ENCODE data around the gene IL1RAPL2. TPM values are rescaled to one million over a fixed set of nuclear protein-coding genes. Genes with fewer than 3 reads are reported as not detected.

IL1RAPL2 gene
- polyA plus RNA-seq, 2 of the 4 experiments (the other 2 are of a cell fraction) = not detected

DNA sequence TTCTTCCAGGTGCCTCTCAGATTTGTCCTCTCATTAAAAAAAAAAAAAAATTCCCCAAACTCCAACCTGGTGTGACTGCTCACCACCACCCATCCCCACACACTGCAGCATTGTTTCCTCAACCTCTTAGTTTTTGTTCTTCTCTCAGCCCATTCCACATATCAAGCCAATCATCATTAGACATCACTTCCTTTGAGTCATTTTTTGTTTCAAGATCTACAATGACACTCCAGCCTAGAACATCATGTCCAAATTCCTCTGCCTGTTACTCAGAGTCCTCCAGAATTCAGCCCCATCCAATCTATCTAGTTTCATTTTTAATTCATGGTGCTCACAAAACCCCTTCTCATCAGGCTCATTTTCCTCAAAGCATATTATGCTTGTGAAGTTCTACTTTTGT is 917.0 kb downstream of the IL1RAPL2 start:
- H3K9me3 ChIP-seq = no peaks in the 10 kb centered on the region
- ChIA-PET CTCF (no interaction called here), POLR2A (no interaction called here)
- TF ChIP-seq, protein P1, sequence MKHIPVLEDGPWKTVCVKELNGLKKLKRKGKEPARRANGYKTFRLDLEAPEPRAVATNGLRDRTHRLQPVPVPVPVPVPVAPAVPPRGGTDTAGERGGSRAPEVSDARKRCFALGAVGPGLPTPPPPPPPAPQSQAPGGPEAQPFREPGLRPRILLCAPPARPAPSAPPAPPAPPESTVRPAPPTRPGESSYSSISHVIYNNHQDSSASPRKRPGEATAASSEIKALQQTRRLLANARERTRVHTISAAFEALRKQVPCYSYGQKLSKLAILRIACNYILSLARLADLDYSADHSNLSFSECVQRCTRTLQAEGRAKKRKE (CRISPR knock-in tag; IDR thresholded peaks at IDR 0.05; ENCODE audit: low read depth) = no peak
- TF ChIP-seq RCOR1 (IDR thresholded peaks at IDR 0.05; ENCODE audit: low read depth, low read length) (no peak), SREBF2 (IDR thresholded peaks at IDR 0.05) (no peak), CHD2 (IDR thresholded peaks at IDR 0.05; ENCODE audit: low read length, partially characterized antibody) (no peak), ESRRA (IDR thresholded peaks at IDR 0.05; ENCODE audit: borderline replicate concordance, low read length) (no peak), MAFK (IDR thresholded peaks at IDR 0.05; ENCODE audit: partially characterized antibody) (no peak), RFX5 (IDR thresholded peaks at IDR 0.05) (no peak), NFE2L2 (conservative IDR thresholded peaks at IDR 0.05; ENCODE audit: low read length) (no peak), EP300 (IDR thresholded peaks at IDR 0.05) (no peak), HOXB5 (CRISPR knock-in tag; IDR thresholded peaks at IDR 0.05) (no peak), CBX2 (IDR thresholded peaks at IDR 0.05; ENCODE audit: borderline replicate concordance, low read depth) (no peak), ZFP36 (IDR thresholded peaks at IDR 0.05; ENCODE audit: borderline replicate concordance, partially characterized antibody) (no peak), EHMT2 (IDR thresholded peaks at IDR 0.05; ENCODE audit: low read depth) (no peak), TP53 (CRISPR knock-in tag; IDR thresholded peaks at IDR 0.05) (no peak), ZSCAN20 (CRISPR knock-in tag; IDR thresholded peaks at IDR 0.05) (no peak)
- TF ChIP-seq, protein P2, sequence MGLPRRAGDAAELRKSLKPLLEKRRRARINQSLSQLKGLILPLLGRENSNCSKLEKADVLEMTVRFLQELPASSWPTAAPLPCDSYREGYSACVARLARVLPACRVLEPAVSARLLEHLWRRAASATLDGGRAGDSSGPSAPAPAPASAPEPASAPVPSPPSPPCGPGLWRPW (IDR thresholded peaks at IDR 0.05) = no peak
- FAIRE-seq (no peak), DNase-seq (ENCODE audit: low read depth in 1 of 2, low spot score in 1 of 2) (no peak), ATAC-seq (no peak)
- no peaks in the 10 kb centered on the region for H3K4me1 ChIP-seq
- no peak overlapping the region for H3K27ac ChIP-seq
- no peak overlapping the region for H3K4me3 ChIP-seq
- H3K4me2 ChIP-seq = no peak overlapping the region

DNA sequence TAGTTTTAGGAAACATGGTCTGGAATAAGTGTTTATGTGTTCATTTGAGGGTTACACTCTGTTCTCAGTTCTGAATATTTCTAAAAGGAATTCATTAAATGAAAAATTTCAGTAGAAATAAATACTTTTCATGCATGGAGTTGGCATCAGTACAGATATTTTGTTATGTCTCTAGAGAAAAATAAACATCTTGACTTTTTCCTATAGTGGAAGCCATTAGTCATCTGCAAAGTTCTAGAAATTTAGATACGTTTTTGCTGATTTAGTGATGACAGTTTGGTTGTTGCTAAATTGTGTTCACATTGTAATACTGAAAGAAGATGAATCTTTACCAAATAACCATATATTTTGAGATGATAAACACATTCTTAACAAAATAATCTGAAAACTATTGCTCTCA is 922.7 kb downstream of the IL1RAPL2 start:
- Histone ChIP-seq H3K4me2 (no peak overlapping the region), H3K27ac (no peak overlapping the region), H3K4me1 (no peaks in the 10 kb centered on the region), H3K4me3 (no peak overlapping the region), H3K9me3 (no peaks in the 10 kb centered on the region)
- ChIA-PET CTCF (no interaction called here), POLR2A (no interaction called here)
- TF ChIP-seq, protein P3, sequence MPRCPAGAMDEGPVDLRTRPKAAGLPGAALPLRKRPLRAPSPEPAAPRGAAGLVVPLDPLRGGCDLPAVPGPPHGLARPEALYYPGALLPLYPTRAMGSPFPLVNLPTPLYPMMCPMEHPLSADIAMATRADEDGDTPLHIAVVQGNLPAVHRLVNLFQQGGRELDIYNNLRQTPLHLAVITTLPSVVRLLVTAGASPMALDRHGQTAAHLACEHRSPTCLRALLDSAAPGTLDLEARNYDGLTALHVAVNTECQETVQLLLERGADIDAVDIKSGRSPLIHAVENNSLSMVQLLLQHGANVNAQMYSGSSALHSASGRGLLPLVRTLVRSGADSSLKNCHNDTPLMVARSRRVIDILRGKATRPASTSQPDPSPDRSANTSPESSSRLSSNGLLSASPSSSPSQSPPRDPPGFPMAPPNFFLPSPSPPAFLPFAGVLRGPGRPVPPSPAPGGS (IDR thresholded peaks at IDR 0.05) = no peak
- TF ChIP-seq JUN (IDR thresholded peaks at IDR 0.05) (no peak), EP300 (IDR thresholded peaks at IDR 0.05) (no peak), KDM1A (IDR thresholded peaks at IDR 0.05; ENCODE audit: low read depth) (no peak)
- FAIRE-seq (no peak), DNase-seq (ENCODE audit: low read depth in 1 of 2, low spot score in 1 of 2) (no peak), ATAC-seq (no peak)
- 3% methylated on average over 1 of the region's 1 CpG for WGBS (ENCODE audit: missing lambda C conversion rate)

DNA sequence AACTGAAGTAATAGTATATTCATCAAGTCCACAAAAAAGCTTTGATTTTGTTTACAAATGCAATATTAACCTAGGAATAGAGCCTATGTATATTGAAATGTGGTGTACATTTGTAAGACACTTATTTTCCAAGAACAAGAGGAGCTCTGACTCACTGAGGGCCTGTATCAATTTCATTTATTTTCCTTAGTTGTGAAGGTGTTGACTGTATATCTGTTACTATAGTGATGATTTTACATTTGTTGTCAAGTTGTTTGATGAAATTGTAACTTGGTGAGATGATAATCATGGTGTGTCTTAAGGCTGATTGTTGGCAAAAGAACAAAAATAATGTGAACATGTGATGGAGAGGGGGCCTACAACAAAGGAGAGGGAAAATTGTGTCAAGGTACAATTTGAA is 929.4 kb downstream of the IL1RAPL2 start:
- H3K27ac ChIP-seq = no peak overlapping the region
- H3K4me2 ChIP-seq = no peak overlapping the region
- no peak overlapping the region for H3K4me3 ChIP-seq
- CTCF ChIA-PET = no interaction called here
- DNase-seq (ENCODE audit: low read depth in 1 of 2, low spot score in 1 of 2) = no peak
- POLR2A ChIA-PET = no interaction called here
- TF ChIP-seq ZSCAN20 (CRISPR knock-in tag; IDR thresholded peaks at IDR 0.05) (no peak), EP300 (IDR thresholded peaks at IDR 0.05) (no peak), TFCP2L1 (CRISPR knock-in tag; IDR thresholded peaks at IDR 0.05) (no peak), NFE2L2 (conservative IDR thresholded peaks at IDR 0.05; ENCODE audit: low read length) (no peak), JUN (IDR thresholded peaks at IDR 0.05) (no peak), RCOR1 (IDR thresholded peaks at IDR 0.05; ENCODE audit: low read depth, low read length) (no peak), TP53 (CRISPR knock-in tag; IDR thresholded peaks at IDR 0.05) (no peak), EHF (CRISPR knock-in tag; IDR thresholded peaks at IDR 0.05) (no peak), MYC (IDR thresholded peaks at IDR 0.05; ENCODE audit: borderline replicate concordance, low read length) (no peak), POLR2AphosphoS2 (conservative IDR thresholded peaks at IDR 0.05; ENCODE audit: low read length) (no peak), ZNF302 (CRISPR knock-in tag; IDR thresholded peaks at IDR 0.05) (no peak)
- TF ChIP-seq, protein P4, sequence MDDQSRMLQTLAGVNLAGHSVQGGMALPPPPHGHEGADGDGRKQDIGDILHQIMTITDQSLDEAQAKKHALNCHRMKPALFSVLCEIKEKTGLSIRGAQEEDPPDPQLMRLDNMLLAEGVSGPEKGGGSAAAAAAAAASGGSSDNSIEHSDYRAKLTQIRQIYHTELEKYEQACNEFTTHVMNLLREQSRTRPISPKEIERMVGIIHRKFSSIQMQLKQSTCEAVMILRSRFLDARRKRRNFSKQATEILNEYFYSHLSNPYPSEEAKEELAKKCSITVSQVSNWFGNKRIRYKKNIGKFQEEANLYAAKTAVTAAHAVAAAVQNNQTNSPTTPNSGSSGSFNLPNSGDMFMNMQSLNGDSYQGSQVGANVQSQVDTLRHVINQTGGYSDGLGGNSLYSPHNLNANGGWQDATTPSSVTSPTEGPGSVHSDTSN (IDR thresholded peaks at IDR 0.05) = no peak
- TF ChIP-seq, protein P5, sequence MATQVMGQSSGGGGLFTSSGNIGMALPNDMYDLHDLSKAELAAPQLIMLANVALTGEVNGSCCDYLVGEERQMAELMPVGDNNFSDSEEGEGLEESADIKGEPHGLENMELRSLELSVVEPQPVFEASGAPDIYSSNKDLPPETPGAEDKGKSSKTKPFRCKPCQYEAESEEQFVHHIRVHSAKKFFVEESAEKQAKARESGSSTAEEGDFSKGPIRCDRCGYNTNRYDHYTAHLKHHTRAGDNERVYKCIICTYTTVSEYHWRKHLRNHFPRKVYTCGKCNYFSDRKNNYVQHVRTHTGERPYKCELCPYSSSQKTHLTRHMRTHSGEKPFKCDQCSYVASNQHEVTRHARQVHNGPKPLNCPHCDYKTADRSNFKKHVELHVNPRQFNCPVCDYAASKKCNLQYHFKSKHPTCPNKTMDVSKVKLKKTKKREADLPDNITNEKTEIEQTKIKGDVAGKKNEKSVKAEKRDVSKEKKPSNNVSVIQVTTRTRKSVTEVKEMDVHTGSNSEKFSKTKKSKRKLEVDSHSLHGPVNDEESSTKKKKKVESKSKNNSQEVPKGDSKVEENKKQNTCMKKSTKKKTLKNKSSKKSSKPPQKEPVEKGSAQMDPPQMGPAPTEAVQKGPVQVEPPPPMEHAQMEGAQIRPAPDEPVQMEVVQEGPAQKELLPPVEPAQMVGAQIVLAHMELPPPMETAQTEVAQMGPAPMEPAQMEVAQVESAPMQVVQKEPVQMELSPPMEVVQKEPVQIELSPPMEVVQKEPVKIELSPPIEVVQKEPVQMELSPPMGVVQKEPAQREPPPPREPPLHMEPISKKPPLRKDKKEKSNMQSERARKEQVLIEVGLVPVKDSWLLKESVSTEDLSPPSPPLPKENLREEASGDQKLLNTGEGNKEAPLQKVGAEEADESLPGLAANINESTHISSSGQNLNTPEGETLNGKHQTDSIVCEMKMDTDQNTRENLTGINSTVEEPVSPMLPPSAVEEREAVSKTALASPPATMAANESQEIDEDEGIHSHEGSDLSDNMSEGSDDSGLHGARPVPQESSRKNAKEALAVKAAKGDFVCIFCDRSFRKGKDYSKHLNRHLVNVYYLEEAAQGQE (IDR thresholded peaks at IDR 0.05) = no peak
- TF ChIP-seq, protein P3 (IDR thresholded peaks at IDR 0.05) = no peak
- no peaks in the 10 kb centered on the region for H3K4me1 ChIP-seq
- no peak for ATAC-seq
- FAIRE-seq = peak; percentile 46
- no peaks in the 10 kb centered on the region for H3K9me3 ChIP-seq
